ENCODE measurements around the gene FHOD3.
"Not testable (repeated sequence)": the region's sequence is repeated elsewhere in the genome, so short reads cannot be mapped to it uniquely, and the experiment has no call there.

Gene FHOD3

DNA sequence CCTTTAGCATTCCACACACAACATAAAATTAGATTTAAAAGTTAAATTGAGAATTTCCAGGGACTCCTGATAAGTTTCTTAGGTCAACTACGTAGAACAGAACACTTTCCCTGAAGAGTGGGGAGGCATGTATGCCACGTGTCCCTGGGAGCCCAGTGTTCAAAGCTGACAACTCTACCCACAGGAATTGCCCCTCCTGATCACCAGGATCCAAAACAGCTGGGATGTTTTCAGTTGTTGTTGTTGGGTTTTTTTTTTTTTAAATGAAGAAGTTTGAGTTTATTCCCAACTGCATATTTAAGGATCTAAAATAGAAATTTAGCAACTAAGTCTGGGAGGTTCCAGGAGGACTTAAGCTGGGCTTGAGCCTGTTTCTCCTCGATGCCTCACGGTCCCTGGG is 430.8 kb downstream of the FHOD3 start:
- no peak for DNase-seq

DNA sequence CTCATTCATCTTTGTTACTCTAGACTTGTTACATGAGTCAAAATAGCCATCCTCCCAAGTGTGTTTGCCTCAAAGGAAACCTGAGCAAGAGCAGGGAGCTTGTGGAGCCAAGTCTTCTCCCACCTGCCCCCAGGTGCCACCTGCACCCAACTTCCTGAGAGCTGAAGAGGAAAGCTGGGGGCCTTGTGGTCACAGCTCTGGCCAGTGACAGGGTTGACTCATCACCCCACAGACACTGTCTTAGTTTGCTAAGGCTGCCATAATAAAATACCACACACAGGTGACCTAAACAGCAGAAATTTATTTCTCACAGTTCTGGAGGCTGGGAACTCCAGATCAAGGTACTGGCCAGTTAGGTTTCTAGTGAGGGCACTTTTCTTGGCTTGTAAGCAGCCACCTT is 431.7 kb downstream of the FHOD3 start:
- DNase-seq, result no peak

DNA sequence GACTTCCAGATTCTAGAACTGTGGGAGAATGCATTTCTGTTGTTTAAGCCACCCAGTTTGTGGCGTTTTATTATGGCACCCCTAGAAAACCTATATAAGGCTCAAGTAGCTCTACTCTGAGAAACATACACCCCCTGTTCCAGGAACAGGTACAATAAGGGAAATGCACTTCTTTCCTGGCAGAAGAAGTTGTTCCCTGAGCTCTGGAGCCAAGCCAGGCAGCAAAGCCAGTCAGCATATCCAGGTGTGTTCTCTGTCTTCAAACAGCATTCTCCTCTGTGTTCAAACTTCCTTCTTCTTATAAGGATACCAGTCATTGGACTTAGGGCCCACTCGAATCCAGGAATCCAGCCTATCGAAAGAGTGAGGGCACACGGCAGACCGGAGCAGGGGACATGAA is 434.8 kb downstream of the FHOD3 start:
- no peak for DNase-seq

DNA sequence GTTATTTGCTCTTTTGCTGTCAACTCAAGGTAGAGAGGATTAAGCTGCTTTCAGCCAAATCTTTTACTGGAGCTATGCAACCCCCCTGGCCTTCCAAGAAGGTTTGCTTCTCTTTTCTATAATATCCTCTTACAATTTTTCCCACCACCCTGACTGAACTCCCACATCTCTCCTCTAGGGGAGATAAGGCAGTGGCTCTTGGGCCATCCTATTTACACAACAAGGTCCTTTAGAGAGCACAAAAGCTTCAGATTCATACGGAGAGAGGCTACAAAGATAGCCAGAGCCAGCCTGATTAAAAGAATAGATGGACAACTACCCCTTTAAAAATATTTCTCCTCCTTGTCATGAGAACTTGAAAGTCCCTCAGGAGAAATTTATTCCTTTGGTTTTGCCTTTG is 435.6 kb downstream of the FHOD3 start:
- no peak for DNase-seq

DNA sequence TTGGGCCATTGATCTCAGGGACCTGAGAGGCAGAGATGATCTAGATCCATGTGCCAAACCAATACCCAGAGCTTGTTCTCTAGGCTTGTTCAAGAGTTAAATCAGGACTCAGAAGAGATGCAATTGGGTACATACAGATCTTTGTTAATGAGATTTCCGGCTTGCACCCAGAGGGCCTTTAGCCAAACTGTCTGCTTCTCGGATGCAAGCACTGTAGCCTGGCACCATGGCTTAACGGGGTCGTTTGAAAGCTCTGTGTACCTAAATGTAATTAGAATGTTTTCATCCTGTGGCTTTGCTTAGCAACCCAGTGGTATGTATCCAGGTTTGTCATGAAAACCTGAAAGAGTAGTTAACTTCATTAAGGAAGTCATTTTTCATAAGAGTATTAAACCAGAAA is 437.1 kb downstream of the FHOD3 start:
- no peak for DNase-seq

DNA sequence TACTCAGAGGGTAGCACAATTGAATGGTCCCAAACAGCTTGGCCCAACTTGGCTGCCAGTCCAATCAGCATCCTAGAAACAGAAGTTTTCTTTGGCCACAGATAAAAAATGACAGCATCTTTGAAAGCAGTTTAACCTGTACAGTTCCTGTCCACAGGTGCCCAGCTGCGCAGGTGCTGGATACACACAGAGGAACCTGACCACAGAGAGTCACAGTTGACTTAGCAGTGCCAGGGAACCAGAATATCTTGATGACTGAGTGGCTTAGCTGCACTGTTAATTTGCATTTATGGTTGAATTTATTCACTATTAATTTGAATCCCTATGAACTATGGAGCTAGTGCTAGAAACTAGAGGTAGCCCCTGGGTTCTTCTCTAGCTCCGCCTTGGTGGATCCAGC is 437.6 kb downstream of the FHOD3 start:
- no peak for DNase-seq

DNA sequence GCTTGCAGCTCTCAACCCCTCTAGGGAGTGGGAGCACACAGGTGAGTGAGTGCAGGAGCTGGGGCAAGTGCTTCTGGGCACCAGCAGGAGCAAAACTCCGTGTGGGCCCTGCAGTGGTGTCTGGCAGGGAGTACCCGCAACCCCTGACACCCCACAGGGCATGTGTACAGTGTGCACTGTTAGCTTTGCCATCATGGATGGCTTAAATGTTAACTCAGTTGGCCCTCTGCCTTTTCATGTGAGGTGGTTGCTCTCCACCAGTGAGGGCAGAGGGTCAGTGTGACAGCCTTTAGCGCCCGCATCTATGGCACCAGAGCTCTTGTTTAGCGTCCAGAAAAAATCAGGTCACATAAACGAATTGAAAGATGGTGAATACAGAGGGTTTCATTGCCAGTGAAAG is 438.6 kb downstream of the FHOD3 start:
- DNase-seq, result no peak

DNA sequence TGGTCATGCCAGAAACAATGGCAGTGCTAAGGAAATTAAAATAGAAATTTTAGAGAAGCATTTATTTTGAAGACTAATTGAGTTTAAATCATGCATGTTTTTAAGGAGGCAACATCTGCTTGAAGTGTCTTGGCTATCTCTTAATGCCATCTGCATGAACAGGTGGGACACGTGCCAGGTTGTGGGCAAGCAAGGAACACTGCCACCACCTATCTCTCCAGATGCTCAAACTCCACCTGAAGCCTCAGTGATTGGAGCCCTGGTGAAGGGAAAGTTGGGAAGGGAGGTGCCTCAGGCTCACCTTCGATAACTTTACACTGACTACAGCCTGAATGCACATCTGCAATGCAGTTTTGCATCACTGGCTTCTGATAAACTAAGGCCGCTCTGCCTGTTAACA is 439.8 kb downstream of the FHOD3 start:
- DNase-seq, result no peak

DNA sequence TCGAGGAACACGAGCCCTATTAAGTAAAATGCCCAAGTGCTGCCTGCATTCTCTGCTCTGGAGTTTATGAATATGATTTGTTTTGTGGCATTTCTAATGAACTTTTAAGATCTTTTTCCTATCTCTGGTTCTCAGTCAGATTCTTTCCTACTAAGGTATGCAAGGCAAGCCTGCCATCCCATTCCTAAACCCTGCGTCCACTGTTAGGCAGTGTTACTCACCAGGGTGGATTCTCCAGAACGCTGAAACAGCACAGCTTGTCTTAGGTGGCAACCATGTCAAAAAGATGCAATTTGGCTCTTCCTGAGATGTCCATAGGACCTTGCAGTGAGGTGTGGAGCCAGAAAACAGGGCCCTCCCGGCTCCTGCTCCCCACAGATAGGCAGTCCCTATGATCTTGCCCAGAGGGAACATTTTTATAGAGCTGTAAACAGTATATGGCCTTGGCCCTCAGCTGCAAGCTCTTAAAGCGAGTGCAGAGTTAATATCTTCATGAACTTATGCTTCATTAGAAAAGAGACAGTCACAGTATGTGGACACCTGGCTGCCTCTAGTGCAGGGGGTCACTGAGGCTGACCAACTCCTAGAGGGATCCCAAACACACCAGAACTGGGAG is 446.9 kb downstream of the FHOD3 start:
- DNase-seq, result no peak

DNA sequence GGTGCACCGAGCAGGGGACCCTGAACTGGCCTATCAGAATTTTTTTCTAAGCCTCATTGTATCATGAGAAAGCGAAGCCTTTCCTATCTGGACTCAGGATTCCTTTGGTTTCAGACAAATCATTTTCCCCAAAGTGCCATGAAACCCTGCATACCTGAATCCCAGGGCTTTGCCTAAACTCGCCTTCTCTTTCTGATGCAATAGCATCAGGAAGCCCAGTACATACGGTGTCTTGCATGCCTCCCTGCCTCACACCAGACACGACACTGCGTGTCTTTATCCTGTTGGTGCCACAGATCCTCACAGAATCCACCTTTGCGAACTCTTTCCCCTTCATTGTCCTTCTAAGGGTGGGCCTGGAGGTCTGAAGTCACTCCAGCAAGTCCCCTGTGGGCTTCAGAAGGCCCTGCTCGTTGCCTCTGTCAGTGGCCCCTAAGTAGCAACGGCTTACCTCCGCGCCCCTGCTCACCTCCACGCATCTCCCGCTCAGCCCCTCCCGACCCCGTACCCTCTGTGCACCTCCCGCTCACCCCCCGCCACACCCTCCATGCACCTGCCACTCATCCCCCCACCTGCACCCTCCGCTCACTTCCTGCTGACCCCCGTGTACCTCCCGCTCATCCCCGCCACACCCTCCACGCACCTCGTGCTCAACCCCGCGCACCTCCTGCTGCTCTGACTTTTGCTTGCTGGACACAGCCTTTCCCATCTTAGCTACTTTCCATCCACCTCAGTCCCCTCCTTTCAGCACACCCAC is 447.9 kb downstream of the FHOD3 start:
- no peak for DNase-seq

DNA sequence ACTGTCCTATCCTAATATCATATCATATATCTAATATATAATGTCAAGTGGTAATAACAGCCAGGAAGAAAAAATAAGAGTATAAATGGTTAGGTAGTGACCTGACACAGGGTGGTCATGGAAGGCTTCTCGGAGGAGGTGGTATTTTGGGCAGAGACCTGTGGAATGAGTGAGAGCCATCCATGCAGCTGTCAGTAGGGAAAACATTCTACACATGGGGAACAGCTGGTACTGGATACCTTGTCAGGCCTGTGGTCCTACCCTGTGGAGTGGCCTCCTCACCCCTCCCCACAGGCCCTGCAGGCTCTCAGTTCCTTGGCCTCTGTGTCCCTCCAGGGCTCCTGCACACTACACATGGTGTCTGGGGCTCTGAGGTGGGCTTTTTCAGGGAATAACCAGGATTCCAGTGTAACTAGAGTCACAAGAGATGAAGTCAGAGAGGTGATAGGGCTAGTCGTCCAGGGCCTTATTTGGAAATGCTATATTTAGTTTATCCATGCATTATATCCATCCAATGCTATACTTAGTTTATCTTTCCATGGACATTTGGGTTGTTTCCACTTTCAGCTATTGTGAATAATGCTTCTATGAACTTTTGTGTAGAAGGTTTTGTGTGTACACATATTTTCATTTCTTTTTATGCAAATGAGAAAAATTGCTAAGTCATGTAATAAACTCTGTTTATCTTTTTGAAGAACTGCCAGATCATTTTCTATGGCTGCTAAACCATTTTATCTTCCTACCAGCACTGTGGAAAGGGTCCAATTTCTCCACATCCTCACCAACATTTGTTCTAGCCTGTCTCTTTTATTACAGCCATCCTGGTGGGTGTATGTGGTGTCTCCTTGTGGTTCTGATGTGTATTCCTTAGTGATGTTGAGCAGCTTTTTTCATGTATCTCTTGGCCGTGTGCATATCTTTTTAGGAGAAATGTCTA is 455.7 kb downstream of the FHOD3 start:
- DNase-seq, result no peak

DNA sequence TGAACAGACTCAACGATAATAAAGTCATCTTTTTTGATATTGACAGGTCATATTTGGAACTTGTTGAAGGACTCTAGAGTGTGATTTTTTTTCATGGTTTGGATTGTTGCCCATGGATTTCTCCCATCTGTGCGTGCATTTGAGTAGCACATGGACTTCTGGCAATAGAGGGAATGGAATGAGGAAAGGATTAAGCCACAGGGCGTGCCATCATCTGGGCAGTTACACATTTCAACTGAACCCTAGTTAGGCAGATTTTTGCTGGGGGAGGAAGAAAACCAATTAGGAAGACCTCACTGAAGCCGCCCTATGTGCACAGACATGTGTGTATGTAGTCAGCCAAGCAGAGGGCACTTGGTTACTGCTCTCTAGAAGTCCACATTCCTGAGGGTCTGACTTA is 458.7 kb downstream of the FHOD3 start:
- no peak for DNase-seq

DNA sequence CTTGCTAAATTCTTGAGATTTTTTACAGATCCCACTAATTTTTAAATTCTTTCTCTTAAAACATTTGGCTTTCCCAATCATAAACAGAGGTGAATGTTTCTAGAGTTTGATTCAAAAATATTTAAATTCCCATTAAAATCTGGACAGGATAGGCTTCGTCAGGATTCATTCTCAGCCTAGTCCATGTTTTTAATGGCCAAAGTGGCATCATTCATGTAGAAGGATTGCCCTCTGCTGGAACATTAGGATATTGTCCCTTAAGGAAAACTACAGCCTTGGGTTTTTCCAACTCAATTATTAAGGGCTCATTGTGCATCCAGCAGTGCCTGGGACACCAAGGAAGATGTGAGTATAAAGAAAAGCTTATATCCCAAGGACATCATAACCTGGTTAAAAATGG is 459.6 kb downstream of the FHOD3 start:
- DNase-seq, result no peak

DNA sequence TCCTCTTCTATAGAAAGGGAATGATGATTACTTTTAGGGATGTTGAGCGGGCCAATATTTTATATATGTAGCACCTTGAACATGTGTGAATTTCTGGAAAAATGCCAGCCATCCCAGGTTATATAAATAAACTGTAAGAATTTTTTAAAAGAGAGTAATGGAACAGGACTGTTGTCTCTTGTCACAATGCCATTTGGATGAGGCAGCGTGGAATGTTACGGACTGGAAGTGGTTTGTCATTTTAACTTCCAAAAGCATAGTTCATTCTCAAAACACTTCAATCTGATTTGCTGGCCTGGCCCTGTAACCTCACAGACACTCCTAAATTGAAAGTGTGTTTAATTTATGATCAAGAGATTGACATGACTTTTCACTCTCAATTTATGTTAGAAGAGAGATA is 460.5 kb downstream of the FHOD3 start:
- no peak for DNase-seq

DNA sequence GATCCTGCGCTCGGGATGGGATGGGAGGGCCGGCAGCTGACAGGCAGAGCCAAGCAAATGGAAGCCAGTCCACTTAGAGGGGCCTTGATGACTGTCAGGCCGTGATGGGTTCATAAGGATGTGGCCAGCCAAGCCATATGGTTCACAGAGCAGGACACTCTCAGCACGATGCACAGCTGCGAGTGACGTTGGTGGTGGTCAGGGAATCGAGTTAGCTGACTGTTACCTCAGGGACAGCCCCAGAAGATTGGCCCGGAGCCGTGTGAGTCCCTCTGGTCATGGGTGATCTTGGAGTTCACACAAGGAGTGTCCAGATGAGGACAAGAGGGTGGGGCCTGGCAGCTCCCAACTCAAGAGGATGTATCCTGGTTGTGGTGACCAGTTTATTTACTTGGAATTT is 461.1 kb downstream of the FHOD3 start:
- DNase-seq, result no peak

DNA sequence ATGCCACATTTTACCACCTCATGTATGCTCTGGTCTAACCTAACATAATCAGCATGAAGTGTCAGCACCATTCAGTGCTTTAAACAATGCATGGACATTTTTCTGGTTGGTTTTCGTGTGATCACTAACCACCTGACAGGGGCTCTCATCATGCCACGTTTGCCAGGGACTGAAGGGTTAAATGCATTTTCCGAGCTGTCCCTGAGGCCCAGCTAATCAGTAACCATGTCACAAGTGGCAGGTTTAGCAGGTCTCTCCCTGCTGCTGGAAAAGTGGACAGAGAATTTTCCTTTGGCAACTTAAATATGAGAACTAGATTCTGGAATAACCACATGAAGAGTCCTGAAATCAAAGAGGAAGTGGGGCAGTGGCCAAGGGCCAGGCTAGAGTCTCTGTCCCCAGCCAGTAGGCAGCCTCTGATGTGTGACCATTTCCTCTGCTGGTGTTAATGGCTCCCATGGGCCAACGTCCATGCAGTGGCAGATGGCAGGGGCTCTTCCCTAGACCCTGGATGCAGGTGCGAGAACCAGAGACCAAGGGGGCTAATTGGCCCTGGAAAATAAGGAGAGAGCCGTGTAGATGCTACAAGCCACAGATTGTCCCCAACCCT is 461.8 kb downstream of the FHOD3 start:
- no peak for DNase-seq

DNA sequence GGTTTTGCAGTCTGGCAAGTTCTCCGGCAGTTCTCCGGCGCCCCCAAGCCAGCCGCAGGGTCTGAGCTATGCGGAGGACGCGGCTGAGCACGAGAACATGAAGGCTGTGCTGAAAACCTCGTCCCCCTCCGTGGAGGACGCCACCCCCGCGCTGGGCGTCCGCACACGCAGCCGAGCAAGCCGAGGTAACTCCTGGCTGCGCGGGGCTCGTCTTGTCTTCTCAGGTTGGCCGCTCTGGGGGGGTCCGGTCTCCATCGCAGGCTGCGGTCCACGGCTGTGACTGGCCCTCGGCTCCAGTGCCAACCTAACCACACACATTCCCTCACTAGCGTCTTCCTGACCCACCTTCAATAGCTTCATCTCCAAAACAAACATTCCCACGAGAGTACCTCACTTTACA is 463.1 kb downstream of the FHOD3 start:
- no peak for DNase-seq

DNA sequence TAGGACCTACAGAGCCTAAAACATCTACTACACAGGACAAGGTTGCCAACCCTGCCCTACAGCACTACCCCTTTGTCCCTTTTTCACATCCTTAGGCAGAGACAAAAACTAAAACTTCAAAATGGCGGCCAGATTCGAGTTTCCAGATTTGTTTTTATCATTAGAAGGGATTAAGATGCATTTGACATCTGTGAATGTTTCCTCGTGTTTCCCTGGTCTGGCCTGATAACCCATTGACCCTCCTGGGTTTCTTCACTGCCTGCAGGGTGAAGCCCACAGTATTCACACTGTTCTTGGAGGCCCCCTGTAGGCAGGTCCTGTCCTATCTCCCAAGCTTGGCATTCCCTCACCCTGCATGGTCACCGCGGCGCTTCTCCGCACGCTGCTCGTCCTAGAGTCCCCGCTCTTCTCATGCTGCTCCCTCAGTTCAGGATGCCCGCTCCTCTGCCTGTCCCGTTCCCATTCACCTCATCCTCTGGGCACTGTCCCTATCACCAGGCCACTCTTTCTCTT is 463.7 kb downstream of the FHOD3 start:
- no peak for DNase-seq

DNA sequence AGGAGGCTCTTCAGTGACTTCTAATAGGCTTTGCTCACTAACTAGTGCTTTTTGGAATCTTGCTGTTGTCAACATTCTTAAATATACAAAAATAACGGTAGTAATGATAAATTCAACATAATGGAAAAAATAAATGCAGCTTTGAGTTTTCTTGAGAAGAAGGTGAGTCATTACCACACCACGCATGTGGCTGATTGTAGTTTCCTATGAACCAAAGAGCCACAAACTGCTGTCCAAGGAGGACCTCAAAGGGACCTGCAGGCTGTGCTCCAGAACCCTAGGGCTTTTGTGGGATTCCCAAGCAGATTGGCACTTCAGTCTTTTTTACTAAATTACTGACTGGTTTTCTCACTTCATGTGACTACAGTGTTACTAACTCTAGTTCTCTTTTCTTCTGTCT is 464.6 kb downstream of the FHOD3 start:
- DNase-seq, result no peak

DNA sequence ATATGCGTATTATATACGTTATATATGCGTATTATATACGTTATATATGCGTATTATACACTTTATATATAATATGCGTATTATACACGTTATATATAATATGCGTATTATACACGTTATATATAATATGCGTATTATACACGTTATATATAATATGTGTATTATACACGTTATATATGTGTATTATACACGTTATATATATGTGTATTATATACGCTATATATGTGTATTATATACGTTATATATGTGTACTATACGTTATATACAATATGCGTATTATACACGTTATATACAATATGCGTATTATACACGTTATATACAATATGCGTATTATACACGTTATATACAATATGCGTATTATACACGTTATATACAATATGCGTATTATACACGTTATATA is 465.5 kb downstream of the FHOD3 start:
- not testable (repeated sequence) for DNase-seq

DNA sequence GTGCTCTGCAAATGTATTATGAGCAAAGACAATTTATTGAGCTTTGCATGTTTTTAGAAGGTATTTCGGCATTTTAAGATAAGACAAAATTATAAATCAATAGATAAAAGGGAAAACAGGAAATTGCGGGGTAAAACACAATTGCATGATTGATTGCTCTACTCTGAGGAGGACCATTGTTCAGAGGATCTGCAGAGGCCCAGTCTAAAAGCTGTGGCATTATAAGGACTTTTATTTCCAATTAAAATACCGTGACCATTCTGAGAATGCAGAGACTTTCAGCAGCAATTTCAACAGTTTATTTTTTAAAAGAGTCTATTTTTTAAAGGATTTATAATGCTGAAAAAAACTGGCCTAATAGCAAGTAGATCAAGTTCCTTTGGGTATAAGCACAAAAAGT is 469.3 kb downstream of the FHOD3 start:
- no peak for DNase-seq

DNA sequence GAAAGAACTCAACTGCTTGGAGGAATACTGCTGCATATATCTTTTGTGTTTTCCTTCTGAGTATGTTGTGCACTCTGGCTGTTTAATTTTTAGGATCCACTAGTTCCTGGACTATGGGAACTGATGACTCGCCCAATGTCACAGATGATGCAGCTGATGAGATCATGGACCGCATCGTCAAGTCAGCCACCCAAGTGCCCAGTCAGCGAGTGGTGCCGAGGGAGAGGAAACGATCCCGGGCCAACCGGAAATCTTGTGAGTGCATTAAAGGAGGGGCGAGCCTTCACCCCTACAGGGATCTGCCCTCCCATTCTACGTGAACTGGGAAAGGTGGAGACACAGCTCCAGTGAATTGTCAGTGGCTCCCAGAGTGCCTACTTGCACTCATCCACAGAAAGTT is 471.7 kb downstream of the FHOD3 start:
- DNase-seq, result no peak

DNA sequence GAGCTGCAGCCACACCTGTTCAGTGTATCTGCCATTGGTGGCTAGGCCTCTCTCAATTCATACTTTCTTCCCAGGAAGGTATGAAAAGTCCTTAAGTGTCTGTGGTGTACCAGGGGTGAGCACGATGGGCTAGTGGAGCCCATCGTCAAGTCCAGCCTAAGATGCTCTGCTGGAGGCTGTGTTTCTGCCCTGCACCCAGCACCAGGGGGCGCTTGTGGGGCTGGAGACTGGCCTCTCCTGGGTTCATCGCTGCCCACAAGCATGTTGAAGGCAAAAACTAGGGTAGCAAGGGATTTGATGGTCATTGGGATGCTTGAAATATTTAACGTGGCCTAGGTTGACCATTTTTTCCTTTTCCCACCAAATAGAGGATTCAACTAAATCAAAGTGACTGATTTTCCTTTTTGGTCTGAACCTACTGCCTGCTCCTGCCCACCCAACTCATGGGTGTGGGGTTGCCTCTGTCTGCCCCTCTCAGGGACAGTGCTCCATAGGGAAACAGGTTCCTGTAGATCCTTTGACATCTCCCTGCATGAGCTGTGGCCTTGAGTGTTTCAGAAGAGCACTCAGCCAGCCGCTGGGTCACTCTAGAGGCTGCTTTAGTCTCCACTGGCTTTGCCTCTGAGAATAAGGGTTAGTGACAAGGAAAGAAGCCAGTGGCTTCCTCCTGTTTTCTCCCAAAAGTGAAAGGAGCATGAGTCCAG is 472.2 kb downstream of the FHOD3 start:
- DNase-seq, result no peak

All from activated effector memory CD4-positive, alpha-beta T cell treated with Interleukin-2 at 50 U/mL for 16 hours (primary cell).